K562 (cell line): Measurements from ENCODE around the gene CD79A. TPM values are rescaled to one million over a fixed set of nuclear protein-coding genes. Genes with fewer than 3 reads are reported as not detected.
A peak's percentile ranks its signal among the peaks of the same experiment; 100 is the strongest.

Experiments used
- AFF1 ChIP-seq, 2 experiments: fragments of 450-650 bp; IDR thresholded peaks; 2 replicates each; pipeline ENCODE4 v1.6.1; 2018; ENCODE audit warnings: mild to moderate bottlenecking in 2 of 2, low read depth in 1 of 2; ENCODE audit not compliant: partially characterized antibody in 2 of 2
- CTCF ChIP-seq, 3 experiments: IDR thresholded peaks in 2 of 3; conservative IDR thresholded peaks in 1 of 3; 2 replicates each; pipeline ENCODE4 v1.5.1; 2011 to 2012; ENCODE audit warnings: low read length in 3 of 3, mild to moderate bottlenecking in 3 of 3, control low read depth in 2 of 3, improper control_type of control experiment in 1 of 3, inconsistent platforms in 1 of 3, low read depth in 1 of 3, mixed read lengths in 1 of 3, moderate library complexity in 1 of 3; ENCODE audit not compliant: insufficient read depth in 2 of 3
- DPF2 ChIP-seq: fragments of 450-650 bp; IDR thresholded peaks from 2 replicates; pipeline ENCODE4 v1.6.1; 2016
- E2F8 ChIP-seq: fragments of 450-650 bp; IDR thresholded peaks from 2 replicates; pipeline ENCODE4 v1.7.1; 2018; ENCODE audit warnings: mild to moderate bottlenecking, low read depth; ENCODE audit not compliant: partially characterized antibody
- ELF4 ChIP-seq: fragments of 450-650 bp; formaldehyde crosslinking; IDR thresholded peaks from 2 replicates; pipeline ENCODE4 v1.4.0; 2022; ENCODE audit warnings: missing genetic modification characterization
- ESRRB ChIP-seq: fragments of 250-450 bp; sonication (Bioruptor Pico); IDR thresholded peaks from 2 replicates; pipeline ENCODE4 v1.5.0; 2020; ENCODE audit warnings: mild to moderate bottlenecking, moderate library complexity, borderline replicate concordance
- FOS ChIP-seq: IDR thresholded peaks from 3 replicates; pipeline ENCODE4 v1.6.1; 2011; ENCODE audit not compliant: insufficient read length; ENCODE audit errors: extremely low read depth
- GABPB2 ChIP-seq: fragments of 250-450 bp; sonication (Bioruptor Pico); conservative IDR thresholded peaks from 2 replicates; pipeline ENCODE4 v1.5.1; 2021; ENCODE audit warnings: mild to moderate bottlenecking
- ILK ChIP-seq: fragments of 450-650 bp; IDR thresholded peaks from 2 replicates; pipeline ENCODE4 v1.6.1; 2016; ENCODE audit warnings: missing genetic modification characterization, low read depth, mild to moderate bottlenecking, missing compliant biosample characterization, moderate library complexity, borderline replicate concordance
- LCOR ChIP-seq: sonication (generic); formaldehyde crosslinking; IDR thresholded peaks from 2 replicates; pipeline ENCODE4 v1.8.0; 2022; ENCODE audit warnings: mild to moderate bottlenecking, missing genetic modification reagents
- MYC ChIP-seq, 2 experiments: fragments of 250-450 bp in 1 of 2; sonication (Bioruptor Pico) in 1 of 2; IDR thresholded peaks; 2 replicates each; pipeline versions ENCODE4 v1.5.1 to v1.6.1; 2012 to 2021; ENCODE audit warnings: low read depth in 2 of 2, borderline replicate concordance in 1 of 2, improper control_type of control experiment in 1 of 2, low read length in 1 of 2, mild to moderate bottlenecking in 1 of 2, moderate library complexity in 1 of 2
- NR0B1 ChIP-seq: fragments of 450-650 bp; IDR thresholded peaks from one replicate; pipeline ENCODE4 v1.6.1; 2018; ENCODE audit warnings: mild to moderate bottlenecking, moderate library complexity; ENCODE audit not compliant: partially characterized antibody
- PTTG1 ChIP-seq: fragments of 450-650 bp; IDR thresholded peaks from 2 replicates; pipeline ENCODE4 v1.6.1; 2016; ENCODE audit warnings: low read depth, mild to moderate bottlenecking, missing genetic modification characterization, missing compliant biosample characterization
- SMARCB1 ChIP-seq: IDR thresholded peaks from 2 replicates; pipeline ENCODE4 v1.6.1; 2011; ENCODE audit warnings: improper control_type of control experiment, low read depth; ENCODE audit not compliant: insufficient read length
- ZC3H8 ChIP-seq: fragments of 450-650 bp; IDR thresholded peaks from 2 replicates; pipeline ENCODE4 v1.6.1; 2017
- polyA plus RNA-seq, 8 experiments: library from polyadenylated mRNA; depleted of rRNA in 4 of 8; stranded (reverse) in 5 of 8; unstranded in 3 of 8; fragments of >200 nt; fragmentation: Nextera tagmentation in 2 of 8; fragmentation: Illumina TruSeq in 1 of 8; extraction: Ambion mirVana in 2 of 8; extraction: Trizol in 1 of 8; gene quantifications; 2 replicates each; pipeline versions ENCODE4 v1.2.1 to v1.2.3, GENCODE V29; 2011 to 2014; ENCODE audit warnings: inconsistent platforms in 1 of 8, missing spikeins in 1 of 8
- total RNA-seq, 7 experiments: library from RNA; depleted of rRNA in 6 of 7; stranded (reverse); fragments of >200 nt in 6 of 7; fragmentation: Illumina TruSeq in 2 of 7; extraction: Trizol in 2 of 7; gene quantifications; 2 replicates each; pipeline versions ENCODE4 v1.2.1 to v1.2.3, GENCODE V29; 2011 to 2021; ENCODE audit warnings: low replicate concordance in 1 of 7

Gene CD79A
- total and polyA plus RNA-seq, 9 of the 15 experiments (the other 6 are each of a cell fraction or from before 2014, with no cell fraction given) = 0.04 to 0.72 (median 0.17) TPM; not detected in 3

GRCh38 chr19:41893899-41894298, 16.8 kb downstream of the CD79A start (continued):
- TF ChIP-seq CTCF (IDR thresholded peaks at IDR 0.05 in 2 of 3, conservative IDR thresholded peaks at IDR 0.05 in 1 of 3; ENCODE audit: insufficient read depth in 2 of 3, low read depth in 1 of 3, low read length in 3 of 3) (peak; percentile 39 to 43 (median 40); a peak in 5 of 6 replicates), PTTG1 (no peak), LCOR (CRISPR knock-in tag) (no peak), ELF4 (CRISPR knock-in tag) (peak; percentile 36; the same call in 1 of the 2 replicates), ILK (tag) (no peak), GABPB2 (no peak), AFF1 (IDR thresholded peaks at IDR 0.05; ENCODE audit: low read depth in 1 of 2, partially characterized antibody in 2 of 2) (no peak), MYC (IDR thresholded peaks at IDR 0.05; ENCODE audit: low read depth, low read length) (no peak), MYC (CRISPR knock-in tag; IDR thresholded peaks at IDR 0.05; ENCODE audit: borderline replicate concordance, low read depth) (no peak), SMARCB1 (no peak), E2F8 (no peak), ESRRB (no peak), FOS (no peak), ZC3H8 (0 out of 2 replicates have a peak, but pooled peaks have one; percentile 48), NR0B1 (no peak), DPF2 (no peak)
